ENCODE results near the gene ANKS1A.

DNA sequence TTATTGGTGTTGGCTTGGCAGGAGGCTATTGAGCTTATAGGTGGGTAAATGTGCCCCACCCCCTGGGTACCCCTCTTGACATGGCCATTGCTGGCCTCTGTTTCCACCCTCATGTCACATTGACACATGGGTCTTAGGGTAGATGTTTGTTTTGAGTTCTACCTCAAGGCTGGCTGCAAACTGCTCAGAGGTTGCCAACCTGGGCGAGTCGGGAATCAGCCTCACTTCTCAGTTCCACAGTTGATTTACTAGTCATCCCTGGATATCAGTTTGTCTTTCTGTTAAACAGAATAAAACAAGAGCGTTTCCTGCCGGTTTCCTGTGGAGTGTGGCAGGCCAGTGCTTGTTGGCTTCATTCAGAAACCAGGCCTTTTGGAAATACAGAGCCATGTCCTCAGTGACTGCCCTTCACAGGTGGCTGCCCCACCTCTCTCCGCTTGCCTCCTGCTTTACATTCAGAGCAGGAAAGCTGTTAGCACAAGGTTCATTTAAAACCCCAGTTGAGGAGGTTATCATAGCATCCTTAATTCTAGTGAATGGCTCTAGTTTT is 146.5 kb downstream of the ANKS1A start:
- TF ChIP-seq, protein P1, sequence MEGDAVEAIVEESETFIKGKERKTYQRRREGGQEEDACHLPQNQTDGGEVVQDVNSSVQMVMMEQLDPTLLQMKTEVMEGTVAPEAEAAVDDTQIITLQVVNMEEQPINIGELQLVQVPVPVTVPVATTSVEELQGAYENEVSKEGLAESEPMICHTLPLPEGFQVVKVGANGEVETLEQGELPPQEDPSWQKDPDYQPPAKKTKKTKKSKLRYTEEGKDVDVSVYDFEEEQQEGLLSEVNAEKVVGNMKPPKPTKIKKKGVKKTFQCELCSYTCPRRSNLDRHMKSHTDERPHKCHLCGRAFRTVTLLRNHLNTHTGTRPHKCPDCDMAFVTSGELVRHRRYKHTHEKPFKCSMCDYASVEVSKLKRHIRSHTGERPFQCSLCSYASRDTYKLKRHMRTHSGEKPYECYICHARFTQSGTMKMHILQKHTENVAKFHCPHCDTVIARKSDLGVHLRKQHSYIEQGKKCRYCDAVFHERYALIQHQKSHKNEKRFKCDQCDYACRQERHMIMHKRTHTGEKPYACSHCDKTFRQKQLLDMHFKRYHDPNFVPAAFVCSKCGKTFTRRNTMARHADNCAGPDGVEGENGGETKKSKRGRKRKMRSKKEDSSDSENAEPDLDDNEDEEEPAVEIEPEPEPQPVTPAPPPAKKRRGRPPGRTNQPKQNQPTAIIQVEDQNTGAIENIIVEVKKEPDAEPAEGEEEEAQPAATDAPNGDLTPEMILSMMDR (IDR thresholded peaks at IDR 0.05) = no peak
- TF ChIP-seq POLR2A (IDR thresholded peaks at IDR 0.05) = no peak

Measured in testis (tissue), 2 donors.